Hypothalamus (tissue), 51 donors: ENCODE measurements around the gene SC5D.

ENCODE experiments used
- DNase-seq, 51 donors: peaks; one replicate each; lab custom pipeline; 2025; lab: John Stamatoyannopoulos, UW

The SC5D gene

GRCh38 chr11:121351083-121351630, 58.6 kb downstream of the SC5D start:
- DNase-seq: peak in 1 of 51 donors; percentile 16

GRCh38 chr11:121352251-121352891, 59.8 kb downstream of the SC5D start:
- peak in 45 of 51 donors; percentile 15 to 92 (median 56) for DNase-seq

GRCh38 chr11:121354192-121354591, 61.6 kb downstream of the SC5D start:
- no peak for DNase-seq

GRCh38 chr11:121356357-121356756, 63.8 kb downstream of the SC5D start:
- DNase-seq: no peak
